ENCODE results near the gene CDA.

Gene CDA

DNA sequence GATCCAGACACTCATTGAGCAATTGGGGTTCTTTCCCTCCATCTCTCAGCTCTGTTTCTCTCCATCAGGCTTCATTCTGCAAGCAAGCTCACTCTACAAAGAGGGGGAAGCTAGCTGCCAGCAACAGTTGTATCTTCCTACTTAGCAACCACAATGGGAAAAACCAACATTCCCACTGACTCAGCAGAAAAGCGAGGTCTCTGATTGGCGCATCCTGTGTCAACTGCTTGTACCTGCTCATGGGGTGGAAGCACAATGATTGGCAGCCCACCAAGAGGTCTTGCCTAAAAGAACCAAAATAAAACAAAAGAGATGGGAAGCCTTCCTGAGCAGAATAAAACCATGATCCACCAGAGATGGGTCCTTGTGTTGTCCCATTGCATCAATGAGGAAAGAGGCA is 4.0 kb upstream of the CDA start:
- H3K4me1 ChIP-seq (ENCODE audit: control insufficient read depth, low read length), result no peaks in the 10 kb centered on the region
- H3K27me3 ChIP-seq (ENCODE audit: control insufficient read depth, low read length), result peaks cover 23% of the 10 kb centered on the region
- H3K4me2 ChIP-seq (ENCODE audit: low read length), result no peak overlapping the region
- no peaks in the 10 kb centered on the region for H3K9me2 ChIP-seq (replicated peaks; ENCODE audit: control insufficient read depth, low read length)
- H3F3A ChIP-seq (ENCODE audit: control insufficient read depth, insufficient read depth), result no peaks in the 10 kb centered on the region
- H3K27ac ChIP-seq (ENCODE audit: low read depth, low read length), result no peak overlapping the region
- H3K79me2 ChIP-seq (ENCODE audit: control insufficient read depth, low read length), result no peaks in the 10 kb centered on the region
- H4K20me1 ChIP-seq (ENCODE audit: control insufficient read depth, insufficient read depth, low read depth, low read length), result no peaks in the 10 kb centered on the region
- H3K36me3 ChIP-seq (ENCODE audit: control insufficient read depth, low read length), result no peaks in the 10 kb centered on the region
- TF ChIP-seq, protein P1, sequence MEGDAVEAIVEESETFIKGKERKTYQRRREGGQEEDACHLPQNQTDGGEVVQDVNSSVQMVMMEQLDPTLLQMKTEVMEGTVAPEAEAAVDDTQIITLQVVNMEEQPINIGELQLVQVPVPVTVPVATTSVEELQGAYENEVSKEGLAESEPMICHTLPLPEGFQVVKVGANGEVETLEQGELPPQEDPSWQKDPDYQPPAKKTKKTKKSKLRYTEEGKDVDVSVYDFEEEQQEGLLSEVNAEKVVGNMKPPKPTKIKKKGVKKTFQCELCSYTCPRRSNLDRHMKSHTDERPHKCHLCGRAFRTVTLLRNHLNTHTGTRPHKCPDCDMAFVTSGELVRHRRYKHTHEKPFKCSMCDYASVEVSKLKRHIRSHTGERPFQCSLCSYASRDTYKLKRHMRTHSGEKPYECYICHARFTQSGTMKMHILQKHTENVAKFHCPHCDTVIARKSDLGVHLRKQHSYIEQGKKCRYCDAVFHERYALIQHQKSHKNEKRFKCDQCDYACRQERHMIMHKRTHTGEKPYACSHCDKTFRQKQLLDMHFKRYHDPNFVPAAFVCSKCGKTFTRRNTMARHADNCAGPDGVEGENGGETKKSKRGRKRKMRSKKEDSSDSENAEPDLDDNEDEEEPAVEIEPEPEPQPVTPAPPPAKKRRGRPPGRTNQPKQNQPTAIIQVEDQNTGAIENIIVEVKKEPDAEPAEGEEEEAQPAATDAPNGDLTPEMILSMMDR (IDR thresholded peaks at IDR 0.05; ENCODE audit: low read depth, low read length, poor library complexity, severe bottlenecking), result no peak
- no peak for TF ChIP-seq EZH2phosphoT487 (IDR thresholded peaks at IDR 0.05; ENCODE audit: borderline replicate concordance, low read length)
- H3K9me3 ChIP-seq (ENCODE audit: control insufficient read depth, insufficient read depth, low read length), result no peaks in the 10 kb centered on the region
- H3K4me3 ChIP-seq (ENCODE audit: low read length), result no peak overlapping the region

DNA sequence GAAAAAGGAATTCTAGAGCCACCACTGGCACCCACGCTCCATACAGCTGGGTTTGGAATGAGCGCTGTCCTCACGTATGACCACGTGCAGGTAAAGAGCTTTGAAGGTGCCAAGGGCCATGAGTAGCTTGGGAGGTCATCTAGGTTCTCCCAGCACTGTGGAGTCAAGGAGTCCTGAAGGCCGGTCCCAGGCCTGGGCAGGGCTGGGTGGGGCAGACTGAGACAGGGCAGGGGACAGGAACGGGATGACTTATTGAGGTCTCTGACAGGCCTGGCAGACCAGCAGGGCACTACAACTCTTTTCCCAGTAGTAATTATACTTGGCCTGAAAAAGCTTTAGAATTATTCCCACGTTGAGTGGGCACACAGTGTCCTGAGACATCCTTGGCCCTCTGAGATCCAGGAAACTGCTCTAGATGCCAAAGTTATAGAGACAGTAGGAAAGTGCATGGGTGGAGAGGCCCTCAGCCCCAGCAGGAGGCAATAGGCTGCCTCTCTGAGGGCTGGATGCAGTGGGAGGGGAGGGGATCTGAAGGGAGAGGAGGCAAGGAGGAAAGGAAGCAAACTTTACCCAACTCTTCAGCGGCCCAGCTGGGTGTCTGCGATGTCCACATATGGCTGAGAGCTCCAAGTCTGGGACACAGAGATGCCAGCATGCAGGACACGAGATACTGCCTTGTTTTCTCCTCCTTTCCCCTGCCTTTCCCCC is 1.8 kb upstream of the CDA start:
- H3K4me3 ChIP-seq (ENCODE audit: low read length), result no peak overlapping the region
- no peak for TF ChIP-seq EZH2phosphoT487 (IDR thresholded peaks at IDR 0.05; ENCODE audit: borderline replicate concordance, low read length)
- TF ChIP-seq, protein P1 (IDR thresholded peaks at IDR 0.05; ENCODE audit: low read depth, low read length, poor library complexity, severe bottlenecking), result no peak
- no peak overlapping the region for H3K4me2 ChIP-seq (ENCODE audit: low read length)
- H3K9me2 ChIP-seq (replicated peaks; ENCODE audit: control insufficient read depth, low read length), result no peaks in the 10 kb centered on the region
- H3K4me1 ChIP-seq (ENCODE audit: control insufficient read depth, low read length), result no peaks in the 10 kb centered on the region
- no peak overlapping the region for H3K27ac ChIP-seq (ENCODE audit: low read depth, low read length)
- H3K36me3 ChIP-seq (ENCODE audit: control insufficient read depth, low read length), result no peaks in the 10 kb centered on the region
- no peaks in the 10 kb centered on the region for H4K20me1 ChIP-seq (ENCODE audit: control insufficient read depth, insufficient read depth, low read depth, low read length)
- H3K79me2 ChIP-seq (ENCODE audit: control insufficient read depth, low read length), result no peaks in the 10 kb centered on the region
- no peaks in the 10 kb centered on the region for H3F3A ChIP-seq (ENCODE audit: control insufficient read depth, insufficient read depth)
- peaks cover 31% of the 10 kb centered on the region for H3K27me3 ChIP-seq (ENCODE audit: control insufficient read depth, low read length)
- H3K9me3 ChIP-seq (ENCODE audit: control insufficient read depth, insufficient read depth, low read length), result no peaks in the 10 kb centered on the region

DNA sequence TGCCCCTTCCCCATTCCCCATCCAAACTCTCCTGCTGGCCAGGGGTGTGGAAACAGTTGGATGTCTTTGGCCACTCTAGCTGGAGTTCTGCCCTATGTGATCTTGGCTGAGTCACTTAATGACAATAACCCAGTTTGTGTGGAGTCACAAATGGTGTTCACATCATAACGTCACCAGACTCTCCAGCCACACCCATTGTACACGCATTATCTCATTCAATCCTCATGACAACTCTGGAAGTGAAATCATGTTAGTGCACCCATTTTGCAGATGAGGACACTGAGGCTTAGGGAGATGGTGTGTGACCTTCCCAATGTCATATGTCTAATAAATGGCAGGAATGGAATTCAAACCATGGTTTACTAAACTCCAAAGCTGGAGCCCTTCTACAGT is 1.2 kb upstream of the CDA start:
- no peaks in the 10 kb centered on the region for H3K9me3 ChIP-seq (ENCODE audit: control insufficient read depth, insufficient read depth, low read length)
- H3K36me3 ChIP-seq (ENCODE audit: control insufficient read depth, low read length), result no peaks in the 10 kb centered on the region
- no peak overlapping the region for H3K27ac ChIP-seq (ENCODE audit: low read depth, low read length)
- H3K9me2 ChIP-seq (replicated peaks; ENCODE audit: control insufficient read depth, low read length), result no peaks in the 10 kb centered on the region
- TF ChIP-seq, protein P1 (IDR thresholded peaks at IDR 0.05; ENCODE audit: low read depth, low read length, poor library complexity, severe bottlenecking), result no peak
- TF ChIP-seq EZH2phosphoT487 (IDR thresholded peaks at IDR 0.05; ENCODE audit: borderline replicate concordance, low read length), result no peak
- H3K27me3 ChIP-seq (ENCODE audit: control insufficient read depth, low read length), result peaks cover 31% of the 10 kb centered on the region
- H3K79me2 ChIP-seq (ENCODE audit: control insufficient read depth, low read length), result no peaks in the 10 kb centered on the region
- no peaks in the 10 kb centered on the region for H3F3A ChIP-seq (ENCODE audit: control insufficient read depth, insufficient read depth)
- no peaks in the 10 kb centered on the region for H4K20me1 ChIP-seq (ENCODE audit: control insufficient read depth, insufficient read depth, low read depth, low read length)
- H3K4me2 ChIP-seq (ENCODE audit: low read length), result no peak overlapping the region
- H3K4me3 ChIP-seq (ENCODE audit: low read length), result no peak overlapping the region
- no peaks in the 10 kb centered on the region for H3K4me1 ChIP-seq (ENCODE audit: control insufficient read depth, low read length)

Data from DOHH2 (cell line).